Endodermal cell (in vitro differentiated cells): ENCODE measurements around the gene GARS1. TPM values are rescaled to one million over a fixed set of nuclear protein-coding genes. Genes with fewer than 3 reads are reported as not detected.

Source experiments
- DNase-seq: peaks from one replicate; pipeline ENCODE4 v3.0.0-alpha.2; 2017
- H3K27ac ChIP-seq: 2 replicates; pipeline ENCODE4 v1.5.1; 2013; ENCODE audit warnings: mild to moderate bottlenecking, low read depth, low read length, moderate library complexity
- H3K27me3 ChIP-seq: 2 replicates; pipeline ENCODE4 v1.6.1; 2013; ENCODE audit warnings: mild to moderate bottlenecking, low read length, moderate library complexity; ENCODE audit not compliant: insufficient read depth, control insufficient read depth, poor library complexity, severe bottlenecking
- H3K36me3 ChIP-seq: 2 replicates; pipeline ENCODE4 v1.7.0; 2013; ENCODE audit warnings: mild to moderate bottlenecking, low read length, moderate library complexity; ENCODE audit not compliant: control insufficient read depth, insufficient read depth
- H3K4me1 ChIP-seq: one replicate; pipeline ENCODE4 v1.7.0; 2013; ENCODE audit warnings: low read length; ENCODE audit not compliant: control insufficient read depth, insufficient read depth
- H3K4me3 ChIP-seq: 2 replicates; pipeline ENCODE4 v1.5.1; 2013; ENCODE audit warnings: mild to moderate bottlenecking, low read length, moderate library complexity
- H3K9ac ChIP-seq: 2 replicates; pipeline ENCODE4 v1.6.1; 2013; ENCODE audit warnings: mild to moderate bottlenecking, low read length, moderate library complexity; ENCODE audit not compliant: poor library complexity, severe bottlenecking; ENCODE audit errors: extremely low read depth
- H3K9me3 ChIP-seq: 2 replicates; pipeline ENCODE4 v1.6.1; 2013; ENCODE audit warnings: mild to moderate bottlenecking, low read length, moderate library complexity; ENCODE audit not compliant: control insufficient read depth
- H3K27ac Mint-ChIP-seq: 2 replicates; pipeline ENCODE4 v1.8.0; 2020; ENCODE audit warnings: mixed read lengths
- H3K27me3 Mint-ChIP-seq: 2 replicates; pipeline ENCODE4 v1.8.0; 2021; ENCODE audit warnings: mild to moderate bottlenecking, mixed read lengths; ENCODE audit not compliant: insufficient read depth
- H3K36me3 Mint-ChIP-seq: 2 replicates; pipeline ENCODE4 v1.8.0; 2020; ENCODE audit warnings: low read depth, mixed read lengths
- H3K4me1 Mint-ChIP-seq: 2 replicates; pipeline ENCODE4 v1.8.0; 2020; ENCODE audit warnings: mixed read lengths
- H3K4me3 Mint-ChIP-seq: 2 replicates; pipeline ENCODE4 v1.8.0; 2020; ENCODE audit warnings: mild to moderate bottlenecking, moderate library complexity, mixed read lengths
- H3K9me3 Mint-ChIP-seq: 2 replicates; pipeline ENCODE4 v1.8.0; 2020; ENCODE audit warnings: mild to moderate bottlenecking, mixed read lengths
- CTCF ChIP-seq: fragments of 200-600 bp; sonication (generic); conservative IDR thresholded peaks from 2 replicates; pipeline ENCODE4 v1.5.0; 2021; ENCODE audit warnings: antibody characterized with exemption, mild to moderate bottlenecking
- WGBS, 2 experiments: methylation state at CpG; one replicate each; pipeline versions ENCODE4 v1.1.5 to v1.1.7; 2013; ENCODE audit warnings: missing lambda C conversion rate in 2 of 2, mixed read lengths in 1 of 2; ENCODE audit not compliant: insufficient coverage in 1 of 2, insufficient read length in 1 of 2; 5-methylcytosine and 5-hydroxymethylcytosine counted together
- total RNA-seq, 2 donors: library from RNA; stranded (reverse); fragmentation: NEBNext Ultra II Directional in 1 of 2; extraction: Animal tissue kit (Norgen Biotek cat#: 25700) in 1 of 2; gene quantifications; 2 replicates in 1 of 2; 3 replicates in 1 of 2; pipeline ENCODE4 v1.2.1, GENCODE V29; 2021

Gene GARS1
- total RNA-seq, 2 donors from 2014 or later = 113 to 121 TPM

GRCh38 chr7:30681331-30681797 is 86.7 kb downstream of the GARS1 start:
- peaks cover 86% of the 10 kb centered on the region for H3K27me3 Mint-ChIP-seq
- H3K4me3 ChIP-seq = peak overlapping the region; percentile 68
- H3K9me3 ChIP-seq = no peaks in the 10 kb centered on the region
- H3K4me1 ChIP-seq = no peaks in the 10 kb centered on the region
- peak; percentile 80 for DNase-seq
- H3K9ac ChIP-seq = no peak overlapping the region
- no peaks in the 10 kb centered on the region for H3K36me3 Mint-ChIP-seq
- peaks cover 62% of the 10 kb centered on the region for H3K27me3 ChIP-seq
- WGBS, 2 experiments = 13 to 16% methylated on average over 7 to 16 of the region's 16 CpGs
- H3K4me1 Mint-ChIP-seq = peaks cover 17% of the 10 kb centered on the region
- H3K4me3 Mint-ChIP-seq = peak overlapping the region; percentile 57
- peak; percentile 52 for TF ChIP-seq CTCF
- H3K36me3 ChIP-seq = no peaks in the 10 kb centered on the region
- H3K9me3 Mint-ChIP-seq = no peaks in the 10 kb centered on the region
- H3K27ac Mint-ChIP-seq = no peak overlapping the region
- no peak overlapping the region for H3K27ac ChIP-seq

- Mint-ChIP-seq H3K27ac (no peak overlapping the region), H3K36me3 (no peaks in the 10 kb centered on the region), H3K9me3 (no peaks in the 10 kb centered on the region), H3K4me3 (peak overlapping the region; percentile 57), H3K27me3 (peaks cover 81% of the 10 kb centered on the region), H3K4me1 (peaks cover 15% of the 10 kb centered on the region)
- Histone ChIP-seq H3K9me3 (no peaks in the 10 kb centered on the region), H3K4me3 (peak overlapping the region; percentile 68), H3K27ac (no peak overlapping the region), H3K4me1 (no peaks in the 10 kb centered on the region), H3K36me3 (no peaks in the 10 kb centered on the region), H3K9ac (no peak overlapping the region), H3K27me3 (peaks cover 58% of the 10 kb centered on the region)
- peak; percentile 76 for DNase-seq
- 0 to 2% methylated on average over 6 to 40 of the region's 40 CpGs for WGBS, 2 experiments
- TF ChIP-seq CTCF = no peak
Observed at GRCh38 chr7:30681815-30682211, 87.1 kb downstream of the GARS1 start.

GRCh38 chr7:30682212-30683083 is 87.8 kb downstream of the GARS1 start, which contains the start of gene CRHR2:
TSS of gene CRHR2 (minus strand) at chr7:30682456. CDS start at chr7:30682280, 176 bp downstream.
- peak; percentile 85 for DNase-seq
- Histone ChIP-seq H3K36me3 (no peaks in the 10 kb centered on the region), H3K27ac (no peak within 1 kb of the TSS), H3K9me3 (no peaks in the 10 kb centered on the region), H3K9ac (no peak within 1 kb of the TSS), H3K4me3 (peak within 1 kb of the TSS; percentile 68), H3K4me1 (no peaks in the 10 kb centered on the region), H3K27me3 (peaks cover 58% of the 10 kb centered on the region)
- peaks cover 15% of the 10 kb centered on the region for H3K4me1 Mint-ChIP-seq
- H3K27me3 Mint-ChIP-seq = peaks cover 75% of the 10 kb centered on the region
- TF ChIP-seq CTCF = peak; percentile 82
- H3K36me3 Mint-ChIP-seq = no peaks in the 10 kb centered on the region
- no peaks in the 10 kb centered on the region for H3K9me3 Mint-ChIP-seq
- 6 to 13% methylated on average over 15 to 67 of the region's 67 CpGs for WGBS, 2 experiments
- peak within 1 kb of the TSS; percentile 57 for H3K4me3 Mint-ChIP-seq
- no peak within 1 kb of the TSS for H3K27ac Mint-ChIP-seq
